HG03103 (cell line): ENCODE data around the gene PCDH12.

Experiments
- ATAC-seq: cut with Tn5 transposase; IDR thresholded peaks from one replicate; pipeline ENCODE4 v1.9.1; 2021; ENCODE audit warnings: low read depth; ENCODE audit not compliant: unreplicated experiment

Gene PCDH12

GRCh38 chr5:141966963-141967333, 8.9 kb upstream of the PCDH12 start:
- no peak for ATAC-seq

- no peak for ATAC-seq
Observed at GRCh38 chr5:141966275-141966962, 8.4 kb upstream of the PCDH12 start.

- ATAC-seq, result no peak
Observed at GRCh38 chr5:141965071-141965470, 7.1 kb upstream of the PCDH12 start.

DNA sequence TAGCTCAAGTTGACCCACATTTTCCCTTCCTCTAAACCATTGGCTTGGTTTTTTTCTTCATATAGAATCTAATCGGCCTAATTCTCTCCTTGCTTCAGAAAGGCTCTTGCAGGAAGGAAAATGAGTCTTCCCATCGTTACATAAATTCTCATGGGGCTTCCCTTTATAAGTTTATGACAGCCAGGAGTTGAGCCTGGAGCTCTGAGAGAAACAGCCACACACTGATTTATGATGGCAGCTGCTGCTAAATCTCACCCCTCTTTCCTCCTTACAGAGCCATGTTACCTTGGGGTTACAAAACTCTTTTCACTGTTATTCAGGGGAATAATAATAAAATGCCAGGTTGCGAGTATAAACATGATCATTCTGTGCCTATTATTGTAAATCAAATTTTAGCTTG, 5.7 kb upstream of the PCDH12 start:
- no peak for ATAC-seq

GRCh38 chr5:141961466-141961865, 3.5 kb upstream of the PCDH12 start:
- no peak for ATAC-seq

GRCh38 chr5:141960449-141961323, 2.7 kb upstream of the PCDH12 start:
- peak; percentile 94 for ATAC-seq

DNA sequence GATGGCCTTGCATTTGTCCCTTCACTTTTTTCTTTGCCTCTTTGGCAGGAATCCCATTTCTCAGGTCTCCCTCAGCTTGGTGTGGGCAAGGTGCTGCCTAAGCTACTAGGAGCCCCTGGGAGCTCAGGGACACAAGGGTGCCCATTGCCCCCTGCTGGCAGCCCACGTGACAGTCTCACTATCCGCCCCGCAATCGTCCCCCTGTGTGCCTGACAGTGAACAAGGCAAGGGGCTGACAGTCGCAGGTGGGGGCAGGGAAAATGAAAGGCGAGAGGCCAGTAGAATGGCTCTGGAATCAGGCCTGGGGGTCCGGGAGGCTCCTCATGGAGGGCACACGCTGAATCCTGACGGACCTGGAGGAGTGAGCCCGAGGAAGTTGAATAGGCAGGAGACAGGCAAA, 2.0 kb upstream of the PCDH12 start:
- no peak for ATAC-seq

GRCh38 chr5:141958546-141959172, 657 bp upstream of the PCDH12 start:
- ATAC-seq, result no peak

- ATAC-seq, result no peak
Observed at GRCh38 chr5:141957367-141957996, 520 bp downstream of the PCDH12 start.

DNA sequence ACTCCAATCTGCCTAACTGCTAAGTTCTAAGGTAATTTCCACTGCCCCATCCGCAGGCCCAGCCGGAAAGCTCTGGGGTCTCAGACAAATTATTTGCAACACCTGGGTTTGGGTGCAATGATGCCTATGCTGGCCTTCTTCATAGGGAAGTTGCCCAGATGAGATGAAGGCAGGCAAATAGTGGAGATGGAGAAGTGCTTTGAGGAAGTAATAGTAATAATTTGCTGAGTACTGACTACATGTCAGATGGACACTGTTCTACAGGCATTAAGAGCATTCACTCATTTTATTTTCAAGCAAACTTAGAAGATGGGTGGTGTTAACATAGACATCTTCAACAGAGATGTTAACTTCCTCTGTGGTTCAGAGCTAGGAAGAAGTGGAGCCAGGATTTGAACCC, 3.8 kb downstream of the PCDH12 start:
- ATAC-seq, result no peak

DNA sequence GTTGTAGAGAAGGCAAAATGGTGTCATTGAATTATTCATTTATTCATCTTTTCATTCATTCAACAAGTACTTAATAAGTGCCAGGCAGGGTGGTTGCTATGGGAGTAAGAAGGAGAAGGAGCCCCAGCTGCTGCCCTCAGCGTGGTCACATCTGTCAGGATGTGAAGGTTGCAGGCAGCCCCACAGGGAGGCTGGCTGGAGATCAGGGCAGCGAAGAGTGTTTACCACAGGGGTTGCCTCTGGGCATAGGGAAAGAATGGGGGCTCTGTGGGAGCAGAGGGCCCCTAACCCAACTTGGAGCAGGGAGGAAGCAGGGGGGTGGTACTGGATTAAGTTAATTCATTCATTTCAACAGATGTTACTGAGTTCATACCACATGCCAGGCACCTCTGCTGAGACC, 6.0 kb downstream of the PCDH12 start:
- ATAC-seq, result no peak

- peak; percentile 81 for ATAC-seq
Observed at GRCh38 chr5:141951332-141951781, 6.6 kb downstream of the PCDH12 start.

DNA sequence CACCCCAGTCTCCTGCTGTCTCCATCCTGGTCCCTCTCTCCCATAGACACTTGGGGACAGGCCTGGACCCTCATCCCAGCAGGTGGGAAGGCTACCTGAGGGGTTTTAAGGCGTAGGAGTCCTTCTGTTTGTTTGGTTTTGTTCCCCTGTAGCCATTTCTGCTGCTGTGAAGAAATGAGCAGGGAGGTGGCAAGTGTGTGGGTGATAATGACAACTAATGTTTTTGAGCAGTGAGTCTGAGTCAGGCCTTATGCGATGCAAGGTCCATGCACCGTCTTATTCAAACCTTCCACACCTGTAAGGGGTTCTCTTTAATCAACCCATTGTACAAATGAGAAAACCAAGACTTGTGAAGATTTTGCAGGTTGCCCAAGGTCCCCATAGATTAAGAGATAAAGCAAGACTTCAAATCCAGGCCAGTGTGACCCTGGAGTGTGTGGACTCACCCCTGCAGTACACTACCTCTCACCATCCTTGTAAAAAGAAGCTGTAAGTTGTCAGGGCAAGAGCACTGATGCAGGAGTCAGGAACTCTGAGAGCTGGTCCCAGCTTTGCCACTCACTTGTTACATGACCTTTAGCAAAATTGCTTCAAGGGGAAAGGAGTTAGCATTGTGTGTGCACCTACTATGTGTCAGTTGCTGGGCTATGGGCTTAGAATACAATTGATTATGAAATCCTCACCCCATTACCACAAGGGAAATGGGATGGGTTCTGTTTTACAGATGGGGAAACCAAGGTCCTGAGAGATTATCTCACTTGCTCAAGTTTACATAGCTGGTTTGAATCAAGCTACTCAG, 7.6 kb downstream of the PCDH12 start:
- no peak for ATAC-seq

- no peak for ATAC-seq
Observed at GRCh38 chr5:141949511-141949910, 8.5 kb downstream of the PCDH12 start.

- ATAC-seq, result no peak
Observed at GRCh38 chr5:141948812-141949211, 9.2 kb downstream of the PCDH12 start.

DNA sequence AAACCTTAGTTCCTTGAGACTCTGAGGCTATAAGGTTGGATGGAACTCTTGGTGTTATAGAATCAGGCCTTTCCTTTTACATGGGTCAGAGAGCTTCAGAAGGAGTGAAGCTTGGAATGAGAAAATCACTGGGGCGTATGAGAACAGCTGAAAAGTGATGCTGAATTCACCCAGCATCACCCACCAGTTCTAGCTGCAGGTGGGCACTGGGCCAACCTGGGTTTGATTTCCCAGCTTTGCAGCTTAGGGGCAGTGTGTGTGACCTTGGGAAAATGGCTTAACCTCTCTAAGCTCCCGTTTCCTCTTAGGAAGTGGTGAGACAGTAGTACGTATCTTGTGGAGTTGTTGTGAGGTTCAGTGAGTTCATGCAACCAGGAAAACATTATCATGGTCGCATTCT, 10.7 kb downstream of the PCDH12 start:
- no peak for ATAC-seq

DNA sequence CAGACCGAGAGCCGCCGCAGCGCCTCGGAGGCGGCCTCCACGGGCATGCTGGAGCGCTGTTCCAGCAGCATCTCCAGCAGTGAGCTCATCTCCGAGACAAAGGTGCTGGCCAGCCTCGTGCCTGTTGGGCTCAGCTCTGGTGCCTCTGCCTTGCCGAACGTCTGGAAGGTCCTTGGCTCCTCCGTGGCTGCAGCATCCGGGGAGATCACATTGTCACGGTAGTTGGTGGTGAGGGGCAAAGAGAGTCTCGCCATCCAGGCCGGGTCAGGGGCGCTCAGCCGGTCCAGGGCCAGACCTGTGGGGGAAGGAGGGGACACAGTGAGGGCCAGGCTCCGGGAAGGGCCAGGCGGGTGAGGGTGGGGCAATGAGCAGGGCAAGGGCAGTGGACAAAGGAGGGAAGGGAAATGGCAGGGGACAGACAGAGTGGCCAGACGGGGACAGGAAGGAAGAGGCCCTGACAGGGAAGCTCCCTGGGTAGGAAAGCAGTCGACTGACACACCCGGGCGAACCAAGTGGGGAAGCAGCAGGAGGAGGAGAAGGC, 12.4 kb downstream of the PCDH12 start:
- no peak for ATAC-seq

GRCh38 chr5:141944076-141944475, 13.9 kb downstream of the PCDH12 start:
- no peak for ATAC-seq

DNA sequence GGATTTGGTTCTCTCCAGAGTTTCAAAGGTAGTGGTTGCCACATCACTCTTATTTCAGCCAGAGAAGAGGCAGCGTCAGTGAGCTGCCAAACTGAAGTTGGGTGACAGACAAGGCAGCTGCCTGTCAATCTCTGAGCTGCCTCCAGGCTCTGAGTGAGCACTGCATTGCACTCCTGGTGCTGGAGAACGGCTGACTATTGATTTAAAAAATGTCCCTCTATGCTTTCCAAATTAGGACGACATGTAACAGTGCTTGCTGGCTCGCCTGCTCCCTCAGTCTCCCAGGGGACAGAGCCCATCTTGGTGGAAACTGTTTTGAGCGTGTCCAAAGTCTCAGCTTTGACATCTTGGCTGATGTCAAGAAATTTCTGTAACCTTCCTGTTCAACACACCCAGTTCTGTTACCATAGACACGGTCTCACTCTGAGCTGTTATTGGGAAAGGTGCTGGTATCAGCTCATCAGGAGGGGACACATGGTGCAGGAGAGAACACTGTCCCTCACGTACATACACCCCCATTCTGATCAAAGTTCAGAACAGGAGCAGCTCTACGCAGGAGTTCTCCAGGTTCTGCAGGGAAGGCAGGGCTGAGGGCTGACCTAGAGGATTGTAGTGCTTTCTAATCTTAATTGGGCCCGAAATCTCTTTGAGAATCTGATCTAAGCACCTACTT, 15.7 kb downstream of the PCDH12 start:
- no peak for ATAC-seq
